Endothelial cell (in vitro differentiated cells): ENCODE measurements around the gene SLC38A7. TPM values are rescaled to one million over a fixed set of nuclear protein-coding genes. Genes with fewer than 3 reads are reported as not detected.

ENCODE experiments used
- DNase-seq: peaks from one replicate; pipeline ENCODE4 v3.0.0; 2021; ENCODE audit warnings: low spot score
- H3K27ac Mint-ChIP-seq: one replicate; pipeline ENCODE4 v1.8.0; 2021; ENCODE audit warnings: mixed read lengths, inconsistent platforms; ENCODE audit not compliant: unreplicated experiment
- H3K27me3 Mint-ChIP-seq: one replicate; pipeline ENCODE4 v1.8.0; 2021; ENCODE audit warnings: mild to moderate bottlenecking, moderate library complexity, mixed read lengths, inconsistent platforms; ENCODE audit not compliant: unreplicated experiment
- H3K36me3 Mint-ChIP-seq: one replicate; pipeline ENCODE4 v1.8.0; 2021; ENCODE audit warnings: mild to moderate bottlenecking, low read depth, mixed read lengths, inconsistent platforms; ENCODE audit not compliant: unreplicated experiment
- H3K4me1 Mint-ChIP-seq: one replicate; pipeline ENCODE4 v1.8.0; 2021; ENCODE audit warnings: mild to moderate bottlenecking, mixed read lengths, inconsistent platforms; ENCODE audit not compliant: unreplicated experiment
- H3K4me3 Mint-ChIP-seq: one replicate; pipeline ENCODE4 v1.8.0; 2021; ENCODE audit warnings: mild to moderate bottlenecking, mixed read lengths, inconsistent platforms; ENCODE audit not compliant: unreplicated experiment
- H3K9me3 Mint-ChIP-seq: one replicate; pipeline ENCODE4 v1.8.0; 2021; ENCODE audit warnings: mixed read lengths, inconsistent platforms; ENCODE audit not compliant: unreplicated experiment
- CTCF ChIP-seq: fragments of 200-600 bp; sonication (generic); IDR thresholded peaks from one replicate; pipeline ENCODE4 v1.5.0; 2021; ENCODE audit warnings: antibody characterized with exemption; ENCODE audit not compliant: unreplicated experiment
- total RNA-seq: library from RNA; stranded (reverse); fragmentation: NEBNext Ultra II Directional; extraction: Animal tissue kit (Norgen Biotek cat#: 25700); gene quantifications from one replicate; pipeline ENCODE4 v1.2.1, GENCODE V29; 2021; ENCODE audit not compliant: unreplicated experiment

The SLC38A7 gene
- total RNA-seq, 1 donor from 2014 or later, result 56.7 TPM

- no peaks in the 10 kb centered on the region for H3K27me3 Mint-ChIP-seq
- TF ChIP-seq CTCF, result no peak
- H3K4me1 Mint-ChIP-seq, result no peaks in the 10 kb centered on the region
- no peaks in the 10 kb centered on the region for H3K9me3 Mint-ChIP-seq
- H3K4me3 Mint-ChIP-seq, result no peak overlapping the region
- DNase-seq, result no peak
- H3K27ac Mint-ChIP-seq, result no peak overlapping the region
- peaks cover 37% of the 10 kb centered on the region for H3K36me3 Mint-ChIP-seq
These were observed 33.4 kb upstream of the SLC38A7 start for GRCh38 chr16:58717994-58718393.

GRCh38 chr16:58716468-58716867, 31.9 kb upstream of the SLC38A7 start:
- Mint-ChIP-seq H3K4me3 (peak overlapping the region; percentile 15), H3K27me3 (no peaks in the 10 kb centered on the region), H3K27ac (no peak overlapping the region), H3K4me1 (no peaks in the 10 kb centered on the region), H3K36me3 (peaks cover 44% of the 10 kb centered on the region), H3K9me3 (no peaks in the 10 kb centered on the region)
- no peak for TF ChIP-seq CTCF
- DNase-seq, result no peak

GRCh38 chr16:58713742-58714141, 29.2 kb upstream of the SLC38A7 start:
- DNase-seq, result no peak
- Mint-ChIP-seq H3K27ac (no peak overlapping the region), H3K9me3 (no peaks in the 10 kb centered on the region), H3K27me3 (no peaks in the 10 kb centered on the region), H3K36me3 (peaks cover 39% of the 10 kb centered on the region), H3K4me1 (no peaks in the 10 kb centered on the region), H3K4me3 (no peak overlapping the region)
- no peak for TF ChIP-seq CTCF

GRCh38 chr16:58709333-58709732, 24.8 kb upstream of the SLC38A7 start:
- Mint-ChIP-seq H3K36me3 (peaks cover 23% of the 10 kb centered on the region), H3K27ac (no peak overlapping the region), H3K4me3 (no peak overlapping the region), H3K9me3 (no peaks in the 10 kb centered on the region), H3K27me3 (peaks cover 2% of the 10 kb centered on the region), H3K4me1 (no peaks in the 10 kb centered on the region)
- DNase-seq, result no peak
- no peak for TF ChIP-seq CTCF

GRCh38 chr16:58699151-58699550, 14.6 kb upstream of the SLC38A7 start:
- Mint-ChIP-seq H3K9me3 (no peaks in the 10 kb centered on the region), H3K27me3 (peaks cover 1% of the 10 kb centered on the region), H3K4me3 (no peak overlapping the region), H3K27ac (no peak overlapping the region), H3K36me3 (peaks cover under 1% of the 10 kb centered on the region), H3K4me1 (no peaks in the 10 kb centered on the region)
- no peak for TF ChIP-seq CTCF
- no peak for DNase-seq
